ENCODE data around the gene STAM2.

STAM2 gene

DNA sequence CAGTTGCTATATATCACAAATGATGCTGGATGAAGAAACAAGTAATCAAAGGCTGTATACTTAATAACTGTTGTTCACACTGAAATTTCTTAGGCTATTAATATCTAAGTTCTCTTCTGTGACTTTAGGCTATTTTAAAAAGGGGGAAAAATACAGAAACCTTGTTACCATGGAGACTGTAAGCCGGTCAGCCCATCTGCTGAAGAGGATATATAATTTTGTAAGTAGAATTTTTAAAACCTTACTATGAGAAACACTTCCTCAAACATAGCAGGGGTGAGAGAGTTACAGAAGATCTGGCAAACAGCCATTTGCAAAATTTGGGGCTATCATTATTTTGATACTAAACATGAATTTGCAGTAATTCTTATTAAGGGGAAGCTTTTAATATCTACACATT, 104.5 kb downstream of the STAM2 start:
- DNase-seq (ENCODE audit: low spot score) = no peak

DNA sequence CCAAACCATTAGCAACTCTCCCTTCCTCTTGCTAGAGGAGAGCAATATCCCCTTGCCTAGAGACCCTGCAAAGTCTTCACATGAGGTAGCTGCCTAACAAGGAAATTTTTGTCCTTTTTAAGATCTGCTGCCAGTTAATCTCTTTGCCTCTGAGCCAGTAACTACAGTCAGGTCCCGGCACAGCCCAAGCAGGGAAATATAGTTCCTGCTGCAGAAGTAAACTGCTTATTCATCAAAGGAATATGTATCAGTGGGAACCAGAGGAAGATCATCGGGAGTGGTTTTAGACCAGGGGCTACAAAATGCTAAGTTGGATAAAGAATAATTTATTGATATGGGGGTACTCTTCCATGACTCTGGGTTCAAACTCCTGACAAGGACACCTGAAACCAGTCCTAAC, 107.3 kb downstream of the STAM2 start:
- DNase-seq (ENCODE audit: low spot score) = no peak

DNA sequence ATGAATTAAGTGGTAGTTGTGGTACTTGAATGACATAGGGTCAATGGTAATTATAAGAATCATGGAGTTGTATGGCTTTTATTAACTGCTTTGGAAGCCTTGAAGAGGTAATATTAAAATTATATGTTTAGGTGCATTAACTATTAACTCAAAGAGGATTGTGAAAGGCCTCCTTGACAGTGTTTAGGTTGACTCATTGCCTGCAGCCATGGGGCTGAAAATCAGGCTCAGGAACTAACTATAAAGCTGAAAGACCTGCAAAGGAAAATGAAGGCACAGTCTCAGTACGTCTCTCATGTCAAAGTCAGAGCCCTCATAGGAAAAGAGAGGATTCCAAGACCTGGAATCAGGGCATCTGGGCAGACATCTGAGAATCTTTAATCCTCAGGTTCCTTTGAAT, 107.7 kb downstream of the STAM2 start:
- DNase-seq (ENCODE audit: low spot score) = no peak
